Smooth muscle cell (in vitro differentiated cells): ENCODE data around the gene FAM131C. TPM values are rescaled to one million over a fixed set of nuclear protein-coding genes. Genes with fewer than 3 reads are reported as not detected.
"Not testable (repeated sequence)": the region's sequence is repeated elsewhere in the genome, so short reads cannot be mapped to it uniquely, and the experiment has no call there.

ENCODE experiments used
- DNase-seq: peaks from one replicate; lab custom pipeline; 2025; ENCODE audit not compliant: unreplicated experiment; lab: John Stamatoyannopoulos, UW
- H2AFZ ChIP-seq: fragments of 200-600 bp; sonication (generic); 2 replicates; pipeline ENCODE4 v1.6.0; 2016; ENCODE audit warnings: antibody characterized with exemption, low read depth, mild to moderate bottlenecking
- H3F3A ChIP-seq: fragments of 200-600 bp; sonication (generic); 2 replicates; pipeline ENCODE4 v1.6.0; 2017; ENCODE audit warnings: antibody characterized with exemption, low read depth
- H3K27ac ChIP-seq: fragments of 200-600 bp; sonication (generic); 2 replicates; pipeline ENCODE4 v1.5.1; 2016; ENCODE audit warnings: low read depth, mild to moderate bottlenecking
- H3K27me3 ChIP-seq: fragments of 200-600 bp; sonication (generic); 2 replicates; pipeline ENCODE4 v1.6.1; 2016; ENCODE audit warnings: low read depth, mild to moderate bottlenecking
- H3K36me3 ChIP-seq: fragments of 200-600 bp; sonication (generic); 2 replicates; pipeline ENCODE4 v1.5.1; 2016; ENCODE audit warnings: low read depth
- H3K4me1 ChIP-seq: fragments of 200-600 bp; sonication (generic); 2 replicates; pipeline ENCODE4 v1.5.1; 2016; ENCODE audit warnings: low read depth
- H3K4me2 ChIP-seq: fragments of 200-600 bp; sonication (generic); 2 replicates; pipeline ENCODE4 v1.6.0; 2016; ENCODE audit warnings: mild to moderate bottlenecking
- H3K4me3 ChIP-seq: fragments of 200-600 bp; sonication (generic); 2 replicates; pipeline ENCODE4 v1.5.1; 2016; ENCODE audit warnings: mild to moderate bottlenecking
- H3K79me2 ChIP-seq: fragments of 200-600 bp; sonication (generic); 2 replicates; pipeline ENCODE4 v1.6.0; 2016; ENCODE audit warnings: low read depth, mild to moderate bottlenecking
- H3K9ac ChIP-seq: fragments of 200-600 bp; sonication (generic); 2 replicates; pipeline ENCODE4 v1.6.0; 2016; ENCODE audit warnings: low read depth
- H3K9me3 ChIP-seq: fragments of 200-600 bp; sonication (generic); replicated peaks from 2 replicates; pipeline ENCODE4 v1.5.1; 2016; ENCODE audit warnings: low read depth
- H4K20me1 ChIP-seq: fragments of 200-600 bp; sonication (generic); 2 replicates; pipeline ENCODE4 v1.6.0; 2016; ENCODE audit warnings: low read depth
- CTCF ChIP-seq: fragments of 200-600 bp; sonication (generic); IDR thresholded peaks from 2 replicates; pipeline ENCODE4 v1.5.1; 2017; ENCODE audit warnings: borderline replicate concordance, mild to moderate bottlenecking, antibody characterized with exemption; ENCODE audit not compliant: insufficient read depth, poor library complexity, severe bottlenecking
- WGBS: methylation state at CpG from one replicate; pipeline ENCODE4 v1.1.7; 2016; ENCODE audit warnings: low lambda C conversion rate; 5-methylcytosine and 5-hydroxymethylcytosine counted together
- polyA plus RNA-seq: library from polyadenylated mRNA; unstranded; fragments of >200 nt; fragmentation: Nextera tagmentation; extraction: Ambion mirVana; gene quantifications from 2 replicates; pipeline ENCODE4 v1.2.1, GENCODE V29; 2016
- total RNA-seq: library from RNA; depleted of rRNA; stranded (reverse); fragments of >200 nt; gene quantifications from 2 replicates; pipeline ENCODE4 v1.2.3, GENCODE V29; 2014

FAM131C gene
- total and polyA plus RNA-seq, 2 experiments from 2014 or later: 1.4 to 1.5 TPM

- no peak overlapping the region for H3K27ac ChIP-seq
- H3K9ac ChIP-seq: no peak overlapping the region
- H2AFZ ChIP-seq: no peak overlapping the region
- no peak overlapping the region for H3K4me2 ChIP-seq
- DNase-seq: no peak
- H3K4me3 ChIP-seq: no peak overlapping the region
- H3K79me2 ChIP-seq: no peaks in the 10 kb centered on the region
- no peaks in the 10 kb centered on the region for H4K20me1 ChIP-seq
- no peak for TF ChIP-seq CTCF
- 90% methylated on average over 15 of the region's 15 CpGs for WGBS
- no peaks in the 10 kb centered on the region for H3K9me3 ChIP-seq
- H3K4me1 ChIP-seq: peaks cover 10% of the 10 kb centered on the region
- no peaks in the 10 kb centered on the region for H3F3A ChIP-seq
- H3K36me3 ChIP-seq: no peaks in the 10 kb centered on the region
- no peaks in the 10 kb centered on the region for H3K27me3 ChIP-seq
These were observed 10.1 kb downstream of the FAM131C start for GRCh38 chr1:16063226-16063829.

- H2AFZ ChIP-seq, H3F3A ChIP-seq, DNase-seq, H3K9ac ChIP-seq, H3K4me2 ChIP-seq, H3K4me1 ChIP-seq, H3K27ac ChIP-seq, H3K79me2 ChIP-seq, H3K27me3 ChIP-seq, H3K36me3 ChIP-seq, H3K9me3 ChIP-seq, H4K20me1 ChIP-seq, H3K4me3 ChIP-seq: not testable (repeated sequence)
- 90% methylated on average over 9 of the region's 9 CpGs for WGBS
These were observed 10.8 kb downstream of the FAM131C start for GRCh38 chr1:16062687-16063075.

- not testable (repeated sequence) for H3K9ac ChIP-seq, H3K4me3 ChIP-seq, H4K20me1 ChIP-seq, H3K79me2 ChIP-seq, H3K27me3 ChIP-seq, H2AFZ ChIP-seq, DNase-seq, H3K4me2 ChIP-seq, H3K36me3 ChIP-seq, H3K9me3 ChIP-seq, H3K27ac ChIP-seq, H3K4me1 ChIP-seq, H3F3A ChIP-seq
- 74% methylated on average over 17 of the region's 18 CpGs for WGBS
These were observed 11.3 kb downstream of the FAM131C start for GRCh38 chr1:16061989-16062686.

- no peak overlapping the region for H3K9ac ChIP-seq
- no peaks in the 10 kb centered on the region for H4K20me1 ChIP-seq
- no peaks in the 10 kb centered on the region for H3K9me3 ChIP-seq
- H3F3A ChIP-seq: no peaks in the 10 kb centered on the region
- no peaks in the 10 kb centered on the region for H3K4me1 ChIP-seq
- H3K79me2 ChIP-seq: no peaks in the 10 kb centered on the region
- no peak overlapping the region for H2AFZ ChIP-seq
- no peak for DNase-seq
- no peak overlapping the region for H3K4me3 ChIP-seq
- no peak overlapping the region for H3K27ac ChIP-seq
- H3K36me3 ChIP-seq: no peaks in the 10 kb centered on the region
- no peak for TF ChIP-seq CTCF
- H3K4me2 ChIP-seq: no peak overlapping the region
- H3K27me3 ChIP-seq: no peaks in the 10 kb centered on the region
- WGBS: 92% methylated on average over 2 of the region's 3 CpGs
These were observed 12.2 kb downstream of the FAM131C start for GRCh38 chr1:16061266-16061665.

- H3F3A ChIP-seq, H3K4me3 ChIP-seq: not testable (repeated sequence)
- 88% methylated on average over 13 of the region's 20 CpGs for WGBS
These were observed 14.9 kb downstream of the FAM131C start for GRCh38 chr1:16058394-16059120.

GRCh38 chr1:16057314-16057915, 16.0 kb downstream of the FAM131C start:
- not testable (repeated sequence) for H3K27ac ChIP-seq, H3K9me3 ChIP-seq, H3K9ac ChIP-seq, H3F3A ChIP-seq, H3K4me2 ChIP-seq, DNase-seq, H3K4me3 ChIP-seq, H3K4me1 ChIP-seq, H3K36me3 ChIP-seq, H3K27me3 ChIP-seq, H4K20me1 ChIP-seq, H3K79me2 ChIP-seq, H2AFZ ChIP-seq
- 83% methylated on average over 7 of the region's 7 CpGs for WGBS

More at GRCh38 chr1:16058394-16059120, 14.9 kb downstream of the FAM131C start:
- H3K9ac ChIP-seq, H4K20me1 ChIP-seq, DNase-seq, H3K4me2 ChIP-seq, H3K79me2 ChIP-seq, H3K36me3 ChIP-seq, H3K4me1 ChIP-seq, H3K27me3 ChIP-seq, H3K27ac ChIP-seq, H3K9me3 ChIP-seq, H2AFZ ChIP-seq: not testable (repeated sequence)
